SK-N-SH (cell line): ENCODE results near the gene PNKD. TPM values are rescaled to one million over a fixed set of nuclear protein-coding genes. Genes with fewer than 3 reads are reported as not detected.

Experiments used
- CTCF ChIA-PET: fragments of 300-600, 350-600 bp; formaldehyde crosslinking; extraction: SDS; loops from one replicate; lab custom pipeline; 2021; lab: Yijun Ruan, JAX
- POLR2A ChIA-PET: fragments of 350-600 bp; sonication (Branson Sonifier 250); formaldehyde crosslinking; extraction: SDS; loops from one replicate; lab custom pipeline; 2020; ENCODE audit warnings: antibody characterized with exemption, inconsistent platforms; lab: Yijun Ruan, JAX
- DNase-seq: peaks from one replicate; pipeline ENCODE4 v3.0.0; 2012
- H2AFZ ChIP-seq: fragments of 200-600 bp; sonication (generic); 2 replicates; pipeline ENCODE4 v1.8.1; 2016; ENCODE audit warnings: antibody characterized with exemption, mild to moderate bottlenecking, low read depth
- H3F3A ChIP-seq: fragments of 200-600 bp; sonication (generic); replicated peaks from 2 replicates; pipeline ENCODE3; 2016; ENCODE audit warnings: antibody characterized with exemption, mild to moderate bottlenecking; ENCODE audit not compliant: insufficient read depth
- H3K27ac ChIP-seq, 2 experiments: fragments of 200-500 bp in 1 of 2; fragments of 200-600 bp in 1 of 2; sonication (Bioruptor generic) in 1 of 2; sonication (generic), shearing (Covaris generic) in 1 of 2; 2 replicates each; pipeline versions ENCODE4 v1.5.1 to v1.6.1; 2014 to 2016; ENCODE audit warnings: low read depth in 2 of 2, inconsistent platforms in 1 of 2, low read length in 1 of 2, mild to moderate bottlenecking in 1 of 2, mixed read lengths in 1 of 2
- H3K27me3 ChIP-seq: fragments of 200-600 bp; sonication (generic), shearing (Covaris generic); 2 replicates; pipeline ENCODE4 v1.6.1; 2016; ENCODE audit warnings: mixed run types; ENCODE audit not compliant: insufficient read depth
- H3K36me3 ChIP-seq, 2 experiments: fragments of 200-500 bp in 1 of 2; fragments of 200-600 bp in 1 of 2; sonication (Bioruptor generic) in 1 of 2; sonication (generic) in 1 of 2; replicated peaks in 1 of 2; 2 replicates each; pipeline versions ENCODE3 to v1.5.1; 2014 to 2016; ENCODE audit warnings: low read length in 1 of 2, mild to moderate bottlenecking in 1 of 2; ENCODE audit not compliant: insufficient read depth in 2 of 2, control insufficient read depth in 1 of 2
- H3K4me1 ChIP-seq, 2 experiments: fragments of 200-500 bp in 1 of 2; fragments of 200-600 bp in 1 of 2; sonication (Bioruptor generic) in 1 of 2; sonication (generic), shearing (Covaris generic) in 1 of 2; 2 replicates each; pipeline versions ENCODE4 v1.5.1 to v1.6.1; 2014 to 2016; ENCODE audit warnings: low read depth in 1 of 2, low read length in 1 of 2, mixed run types in 1 of 2; ENCODE audit not compliant: insufficient read depth in 2 of 2, control insufficient read depth in 1 of 2
- H3K4me2 ChIP-seq: fragments of 200-600 bp; sonication (generic), shearing (Covaris generic); 2 replicates; pipeline ENCODE4 v1.6.1; 2017; ENCODE audit warnings: mixed run types
- H3K4me3 ChIP-seq, 2 experiments: fragments of 200-500 bp in 1 of 2; fragments of 200-600 bp in 1 of 2; sonication (Bioruptor generic) in 1 of 2; sonication (generic), shearing (Covaris generic) in 1 of 2; 2 replicates each; pipeline versions ENCODE4 v1.5.1 to v1.8.1; 2014 to 2016; ENCODE audit warnings: low read depth in 2 of 2, inconsistent platforms in 1 of 2, low read length in 1 of 2, mild to moderate bottlenecking in 1 of 2, mixed read lengths in 1 of 2, moderate library complexity in 1 of 2
- H3K79me2 ChIP-seq: fragments of 200-600 bp; sonication (generic); 2 replicates; pipeline ENCODE4 v1.8.1; 2017; ENCODE audit warnings: mild to moderate bottlenecking; ENCODE audit not compliant: insufficient read depth
- H3K9ac ChIP-seq: fragments of 200-600 bp; sonication (generic); 2 replicates; pipeline ENCODE4 v1.6.1; 2017; ENCODE audit warnings: mixed run types
- H3K9me2 ChIP-seq: fragments of 200-600 bp; sonication (generic); 2 replicates; pipeline ENCODE4 v1.6.1; 2017; ENCODE audit warnings: mixed run types
- H3K9me3 ChIP-seq: fragments of 200-600 bp; sonication (generic); 2 replicates; pipeline ENCODE4 v1.6.1; 2017; ENCODE audit warnings: mixed run types, mild to moderate bottlenecking, moderate library complexity
- H4K20me1 ChIP-seq: fragments of 200-600 bp; sonication (generic); 2 replicates; pipeline ENCODE4 v1.6.1; 2017; ENCODE audit warnings: mild to moderate bottlenecking, mixed run types; ENCODE audit not compliant: insufficient read depth
- ELF1 ChIP-seq: IDR thresholded peaks from 2 replicates; pipeline ENCODE4 v1.4.0; 2012
- EP300 ChIP-seq, 2 experiments: IDR thresholded peaks; 2 replicates each; pipeline versions ENCODE4 v1.4.0 to v1.6.1; 2012; ENCODE audit warnings: borderline replicate concordance in 1 of 2, low read depth in 1 of 2, low read length in 1 of 2
- EZH2phosphoT487 ChIP-seq: fragments of 200-600 bp; sonication (generic); IDR thresholded peaks from 2 replicates; pipeline ENCODE4 v1.6.1; 2017; ENCODE audit warnings: low read depth, mixed run types, mild to moderate bottlenecking, antibody characterized with exemption, moderate library complexity, borderline replicate concordance
- FOXM1 ChIP-seq: IDR thresholded peaks from 2 replicates; pipeline ENCODE4 v1.4.0; 2012; ENCODE audit warnings: low read depth, mild to moderate bottlenecking
- GABPA ChIP-seq: IDR thresholded peaks from 2 replicates; pipeline ENCODE4 v1.4.0; 2012; ENCODE audit warnings: low read depth, mild to moderate bottlenecking
- GATA2 ChIP-seq: sonication (generic); formaldehyde crosslinking; IDR thresholded peaks from 2 replicates; pipeline ENCODE4 v1.5.0; 2020; ENCODE audit warnings: mild to moderate bottlenecking, missing genetic modification reagents
- MXI1 ChIP-seq: IDR thresholded peaks from 2 replicates; pipeline ENCODE4 v1.6.1; 2012; ENCODE audit warnings: mild to moderate bottlenecking, low read depth, low read length, improper control_type of control experiment
- NRF1 ChIP-seq: IDR thresholded peaks from 2 replicates; pipeline ENCODE4 v1.6.1; 2012; ENCODE audit warnings: low read depth, mild to moderate bottlenecking, low read length
- POLR2AphosphoS5 ChIP-seq: IDR thresholded peaks from 2 replicates; pipeline ENCODE4 v1.6.1; 2012; ENCODE audit warnings: low read depth, low read length
- TCF12 ChIP-seq: IDR thresholded peaks from 2 replicates; pipeline ENCODE4 v1.4.0; 2012
- WGBS: methylation state at CpG from one replicate; pipeline ENCODE4 v1.1.6; 2017; ENCODE audit warnings: low lambda C conversion rate; 5-methylcytosine and 5-hydroxymethylcytosine counted together
- polyA plus RNA-seq, 3 experiments: library from polyadenylated mRNA; depleted of rRNA; stranded (reverse); fragments of >200 nt; gene quantifications; 2 replicates each; pipeline ENCODE4 v1.2.3, GENCODE V29; 2012
- TF ChIP-seq, protein P1 (sequence below): IDR thresholded peaks from 2 replicates; pipeline ENCODE4; 2012
- TF ChIP-seq, protein P2 (sequence below): IDR thresholded peaks from 2 replicates; pipeline ENCODE4 v1.4.0; 2012; ENCODE audit warnings: low read depth, borderline replicate concordance
- TF ChIP-seq, protein P3 (sequence below): fragments of 200-600 bp; sonication (generic); IDR thresholded peaks from 2 replicates; pipeline ENCODE4 v1.6.1; 2017; ENCODE audit warnings: antibody characterized with exemption, mild to moderate bottlenecking, moderate library complexity

The PNKD gene
- polyA plus RNA-seq, 1 of the 3 experiments (the other 2 are of a cell fraction) = 101 TPM

DNA sequence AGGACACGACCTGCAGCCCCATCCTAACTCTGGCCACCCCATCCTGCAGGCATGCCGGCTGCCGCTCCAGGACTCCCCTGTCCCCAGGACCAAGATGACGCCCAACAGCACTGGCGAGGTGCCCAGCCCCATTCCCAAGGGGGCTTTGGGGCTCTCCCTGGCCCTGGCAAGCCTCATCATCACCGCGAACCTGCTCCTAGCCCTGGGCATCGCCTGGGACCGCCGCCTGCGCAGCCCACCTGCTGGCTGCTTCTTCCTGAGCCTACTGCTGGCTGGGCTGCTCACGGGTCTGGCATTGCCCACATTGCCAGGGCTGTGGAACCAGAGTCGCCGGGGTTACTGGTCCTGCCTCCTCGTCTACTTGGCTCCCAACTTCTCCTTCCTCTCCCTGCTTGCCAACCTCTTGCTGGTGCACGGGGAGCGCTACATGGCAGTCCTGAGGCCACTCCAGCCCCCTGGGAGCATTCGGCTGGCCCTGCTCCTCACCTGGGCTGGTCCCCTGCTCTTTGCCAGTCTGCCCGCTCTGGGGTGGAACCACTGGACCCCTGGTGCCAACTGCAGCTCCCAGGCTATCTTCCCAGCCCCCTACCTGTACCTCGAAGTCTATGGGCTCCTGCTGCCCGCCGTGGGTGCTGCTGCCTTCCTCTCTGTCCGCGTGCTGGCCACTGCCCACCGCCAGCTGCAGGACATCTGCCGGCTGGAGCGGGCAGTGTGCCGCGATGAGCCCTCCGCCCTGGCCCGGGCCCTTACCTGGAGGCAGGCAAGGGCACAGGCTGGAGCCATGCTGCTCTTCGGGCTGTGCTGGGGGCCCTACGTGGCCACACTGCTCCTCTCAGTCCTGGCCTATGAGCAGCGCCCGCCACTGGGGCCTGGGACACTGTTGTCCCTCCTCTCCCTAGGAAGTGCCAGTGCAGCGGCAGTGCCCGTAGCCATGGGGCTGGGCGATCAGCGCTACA, 7.4 kb upstream of the PNKD start:
- Histone ChIP-seq H2AFZ (no peak overlapping the region), H3K4me1 (peaks cover 11 to 52% of the 10 kb centered on the region in 2 experiments)
- TF ChIP-seq GABPA (no peak), MXI1 (no peak), EP300 (IDR thresholded peaks at IDR 0.05; ENCODE audit: borderline replicate concordance in 1 of 2, low read depth in 1 of 2, low read length in 1 of 2) (no peak), ELF1 (no peak), EZH2phosphoT487 (no peak), NRF1 (no peak), POLR2AphosphoS5 (no peak), GATA2 (CRISPR knock-in tag) (no peak), TCF12 (no peak), FOXM1 (no peak)
- TF ChIP-seq, protein P1, sequence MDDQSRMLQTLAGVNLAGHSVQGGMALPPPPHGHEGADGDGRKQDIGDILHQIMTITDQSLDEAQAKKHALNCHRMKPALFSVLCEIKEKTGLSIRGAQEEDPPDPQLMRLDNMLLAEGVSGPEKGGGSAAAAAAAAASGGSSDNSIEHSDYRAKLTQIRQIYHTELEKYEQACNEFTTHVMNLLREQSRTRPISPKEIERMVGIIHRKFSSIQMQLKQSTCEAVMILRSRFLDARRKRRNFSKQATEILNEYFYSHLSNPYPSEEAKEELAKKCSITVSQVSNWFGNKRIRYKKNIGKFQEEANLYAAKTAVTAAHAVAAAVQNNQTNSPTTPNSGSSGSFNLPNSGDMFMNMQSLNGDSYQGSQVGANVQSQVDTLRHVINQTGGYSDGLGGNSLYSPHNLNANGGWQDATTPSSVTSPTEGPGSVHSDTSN = no peak
- TF ChIP-seq, protein P2, sequence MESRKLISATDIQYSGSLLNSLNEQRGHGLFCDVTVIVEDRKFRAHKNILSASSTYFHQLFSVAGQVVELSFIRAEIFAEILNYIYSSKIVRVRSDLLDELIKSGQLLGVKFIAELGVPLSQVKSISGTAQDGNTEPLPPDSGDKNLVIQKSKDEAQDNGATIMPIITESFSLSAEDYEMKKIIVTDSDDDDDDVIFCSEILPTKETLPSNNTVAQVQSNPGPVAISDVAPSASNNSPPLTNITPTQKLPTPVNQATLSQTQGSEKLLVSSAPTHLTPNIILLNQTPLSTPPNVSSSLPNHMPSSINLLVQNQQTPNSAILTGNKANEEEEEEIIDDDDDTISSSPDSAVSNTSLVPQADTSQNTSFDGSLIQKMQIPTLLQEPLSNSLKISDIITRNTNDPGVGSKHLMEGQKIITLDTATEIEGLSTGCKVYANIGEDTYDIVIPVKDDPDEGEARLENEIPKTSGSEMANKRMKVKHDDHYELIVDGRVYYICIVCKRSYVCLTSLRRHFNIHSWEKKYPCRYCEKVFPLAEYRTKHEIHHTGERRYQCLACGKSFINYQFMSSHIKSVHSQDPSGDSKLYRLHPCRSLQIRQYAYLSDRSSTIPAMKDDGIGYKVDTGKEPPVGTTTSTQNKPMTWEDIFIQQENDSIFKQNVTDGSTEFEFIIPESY = no peak
- TF ChIP-seq, protein P3, sequence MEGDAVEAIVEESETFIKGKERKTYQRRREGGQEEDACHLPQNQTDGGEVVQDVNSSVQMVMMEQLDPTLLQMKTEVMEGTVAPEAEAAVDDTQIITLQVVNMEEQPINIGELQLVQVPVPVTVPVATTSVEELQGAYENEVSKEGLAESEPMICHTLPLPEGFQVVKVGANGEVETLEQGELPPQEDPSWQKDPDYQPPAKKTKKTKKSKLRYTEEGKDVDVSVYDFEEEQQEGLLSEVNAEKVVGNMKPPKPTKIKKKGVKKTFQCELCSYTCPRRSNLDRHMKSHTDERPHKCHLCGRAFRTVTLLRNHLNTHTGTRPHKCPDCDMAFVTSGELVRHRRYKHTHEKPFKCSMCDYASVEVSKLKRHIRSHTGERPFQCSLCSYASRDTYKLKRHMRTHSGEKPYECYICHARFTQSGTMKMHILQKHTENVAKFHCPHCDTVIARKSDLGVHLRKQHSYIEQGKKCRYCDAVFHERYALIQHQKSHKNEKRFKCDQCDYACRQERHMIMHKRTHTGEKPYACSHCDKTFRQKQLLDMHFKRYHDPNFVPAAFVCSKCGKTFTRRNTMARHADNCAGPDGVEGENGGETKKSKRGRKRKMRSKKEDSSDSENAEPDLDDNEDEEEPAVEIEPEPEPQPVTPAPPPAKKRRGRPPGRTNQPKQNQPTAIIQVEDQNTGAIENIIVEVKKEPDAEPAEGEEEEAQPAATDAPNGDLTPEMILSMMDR = no peak
- TF ChIP-seq, all 33 proteins: peak for 0
- H3K27me3 ChIP-seq = no peaks in the 10 kb centered on the region
- H3K79me2 ChIP-seq = peaks cover 12% of the 10 kb centered on the region; the same call in 1 of the 2 replicates
- H3K27ac ChIP-seq = peak overlapping the region in 1 of 2 experiments; percentile 74; a peak in 1 of 4 replicates
- H3K36me3 ChIP-seq = peaks cover 8 to 48% of the 10 kb centered on the region in 2 experiments
- H4K20me1 ChIP-seq = no peaks in the 10 kb centered on the region; the same call in 1 of the 2 replicates
- CTCF ChIA-PET = no interaction called here
- H3K9me2 ChIP-seq = no peaks in the 10 kb centered on the region
- no peak for DNase-seq
- H3F3A ChIP-seq = peaks cover 7% of the 10 kb centered on the region
- 90% methylated on average over 21 of the region's 39 CpGs for WGBS
- no peak overlapping the region for H3K4me3 ChIP-seq
- H3K9me3 ChIP-seq = no peaks in the 10 kb centered on the region
- H3K9ac ChIP-seq = no peak overlapping the region
- POLR2A ChIA-PET = interaction anchor here (0.7 kb wide), 1 partner anchor 8 kb away, joined by 3 read pairs; no protein-coding TSS in a partner anchor
- H3K4me2 ChIP-seq = no peak overlapping the region
